RWPE2 (cell line): ENCODE data around the gene BIRC7.

ENCODE experiments used
- ATAC-seq: fragments of 200-7000 bp; cut with Tn5 transposase; 3 replicates; pipeline ENCODE4 v1.9.1; 2021; ENCODE audit warnings: low read depth
- DNase-seq: peaks from one replicate; pipeline ENCODE4 v3.0.0-alpha.2; 2020; ENCODE audit warnings: low spot score
- H3K27ac ChIP-seq: fragments of 450-650 bp; 2 replicates; pipeline ENCODE4 v1.5.1; 2017; ENCODE audit warnings: mild to moderate bottlenecking; ENCODE audit not compliant: poor library complexity, severe bottlenecking
- H3K27me3 ChIP-seq: fragments of 250-450 bp; sonication (Bioruptor Pico); 2 replicates; pipeline ENCODE4 v1.5.1; 2021; ENCODE audit warnings: mild to moderate bottlenecking, moderate library complexity; ENCODE audit not compliant: insufficient read depth, poor library complexity, severe bottlenecking
- H3K36me3 ChIP-seq: fragments of 250-450 bp; sonication (Bioruptor Pico); 2 replicates; pipeline ENCODE4 v1.5.1; 2020; ENCODE audit warnings: low read depth, mild to moderate bottlenecking, moderate library complexity
- H3K4me1 ChIP-seq: fragments of 250-450 bp; sonication (Bioruptor Pico); 2 replicates; pipeline ENCODE4 v1.5.1; 2021; ENCODE audit warnings: mild to moderate bottlenecking, moderate library complexity; ENCODE audit not compliant: insufficient read depth, poor library complexity, severe bottlenecking
- H3K4me3 ChIP-seq: fragments of 250-450 bp; sonication (Bioruptor Pico); 2 replicates; pipeline ENCODE4 v1.5.1; 2021; ENCODE audit warnings: mild to moderate bottlenecking, moderate library complexity; ENCODE audit not compliant: severe bottlenecking
- H3K9me3 ChIP-seq: fragments of 250-450 bp; sonication (Bioruptor Pico); 2 replicates; pipeline ENCODE4 v1.5.1; 2021; ENCODE audit warnings: mild to moderate bottlenecking, moderate library complexity; ENCODE audit not compliant: severe bottlenecking
- TF ChIP-seq, protein P1 (sequence below): fragments of 450-650 bp; IDR thresholded peaks from one replicate; pipeline ENCODE4 v1.5.1; 2017; ENCODE audit warnings: mild to moderate bottlenecking, moderate library complexity; ENCODE audit not compliant: poor library complexity, severe bottlenecking

Gene BIRC7

GRCh38 chr20:63212393-63212730, 23.3 kb upstream of the BIRC7 start:
- peak overlapping the region; percentile 1 for H3K27ac ChIP-seq

DNA sequence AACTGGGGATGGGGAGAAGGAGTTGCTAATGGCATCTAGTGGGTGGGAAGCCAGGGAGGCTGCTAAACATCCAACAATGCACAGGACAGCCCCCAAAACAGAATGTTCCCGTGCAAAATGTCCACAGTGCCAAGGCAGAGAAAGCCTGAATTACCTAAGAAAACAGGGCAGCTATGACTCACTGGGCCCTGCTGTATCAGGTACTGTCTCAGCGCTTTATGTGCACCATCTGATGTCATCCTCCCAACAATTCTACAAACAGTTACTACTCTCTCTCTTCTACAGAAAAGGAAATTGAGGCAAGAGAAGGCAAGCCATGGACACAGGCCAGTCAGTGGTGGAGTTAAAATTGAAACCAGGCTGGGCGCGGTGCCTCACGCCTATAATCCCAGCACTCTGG, 22.9 kb upstream of the BIRC7 start:
- H3K27me3 ChIP-seq = no peaks in the 10 kb centered on the region
- no peak overlapping the region for H3K4me3 ChIP-seq
- TF ChIP-seq, protein P1, sequence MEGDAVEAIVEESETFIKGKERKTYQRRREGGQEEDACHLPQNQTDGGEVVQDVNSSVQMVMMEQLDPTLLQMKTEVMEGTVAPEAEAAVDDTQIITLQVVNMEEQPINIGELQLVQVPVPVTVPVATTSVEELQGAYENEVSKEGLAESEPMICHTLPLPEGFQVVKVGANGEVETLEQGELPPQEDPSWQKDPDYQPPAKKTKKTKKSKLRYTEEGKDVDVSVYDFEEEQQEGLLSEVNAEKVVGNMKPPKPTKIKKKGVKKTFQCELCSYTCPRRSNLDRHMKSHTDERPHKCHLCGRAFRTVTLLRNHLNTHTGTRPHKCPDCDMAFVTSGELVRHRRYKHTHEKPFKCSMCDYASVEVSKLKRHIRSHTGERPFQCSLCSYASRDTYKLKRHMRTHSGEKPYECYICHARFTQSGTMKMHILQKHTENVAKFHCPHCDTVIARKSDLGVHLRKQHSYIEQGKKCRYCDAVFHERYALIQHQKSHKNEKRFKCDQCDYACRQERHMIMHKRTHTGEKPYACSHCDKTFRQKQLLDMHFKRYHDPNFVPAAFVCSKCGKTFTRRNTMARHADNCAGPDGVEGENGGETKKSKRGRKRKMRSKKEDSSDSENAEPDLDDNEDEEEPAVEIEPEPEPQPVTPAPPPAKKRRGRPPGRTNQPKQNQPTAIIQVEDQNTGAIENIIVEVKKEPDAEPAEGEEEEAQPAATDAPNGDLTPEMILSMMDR = no peak
- ATAC-seq (peak; percentile 26; the same call in 2 of the 3 replicates), DNase-seq (peak; percentile 64)
- peak overlapping the region; percentile 1 for H3K27ac ChIP-seq
- H3K9me3 ChIP-seq = no peaks in the 10 kb centered on the region
- peaks cover 52% of the 10 kb centered on the region for H3K4me1 ChIP-seq
- H3K36me3 ChIP-seq = peaks cover 75% of the 10 kb centered on the region

More at GRCh38 chr20:63212393-63212730, 23.3 kb upstream of the BIRC7 start:
- H3K36me3 ChIP-seq = peaks cover 79% of the 10 kb centered on the region
- H3K27me3 ChIP-seq = no peaks in the 10 kb centered on the region
- ATAC-seq (no peak), DNase-seq (peak; percentile 66)
- TF ChIP-seq, protein P1 = no peak
- H3K4me1 ChIP-seq = peaks cover 55% of the 10 kb centered on the region
- H3K4me3 ChIP-seq = no peak overlapping the region
- no peaks in the 10 kb centered on the region for H3K9me3 ChIP-seq

DNA sequence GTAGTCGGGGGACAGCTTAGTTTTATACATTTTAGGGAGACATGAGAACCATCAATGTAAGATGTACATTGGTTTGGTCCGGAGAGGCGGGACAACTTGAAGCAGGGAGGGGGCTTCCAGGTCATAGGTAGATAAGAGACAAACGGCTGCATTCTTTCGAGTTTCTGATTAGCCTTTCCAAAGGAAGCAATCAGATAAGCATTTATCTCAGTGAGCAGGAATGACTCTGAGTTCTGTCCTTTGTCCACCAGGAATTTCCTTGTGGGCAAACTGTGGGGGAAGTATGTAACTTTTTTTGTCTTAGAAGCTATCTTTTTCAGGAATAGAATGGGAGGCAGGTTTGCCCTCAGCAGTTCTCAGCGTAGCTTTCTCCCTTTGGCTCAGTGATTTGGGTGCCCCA, 21.2 kb upstream of the BIRC7 start:
- Histone ChIP-seq H3K27ac (peak overlapping the region; percentile 63), H3K9me3 (no peaks in the 10 kb centered on the region), H3K4me3 (peak overlapping the region; percentile 94), H3K27me3 (no peaks in the 10 kb centered on the region), H3K4me1 (peaks cover 52% of the 10 kb centered on the region), H3K36me3 (peaks cover 57% of the 10 kb centered on the region)
- TF ChIP-seq, protein P1 = no peak
- ATAC-seq (no peak), DNase-seq (no peak)

GRCh38 chr20:63215101-63216040, 20.3 kb upstream of the BIRC7 start:
- H3K27ac ChIP-seq = peak overlapping the region; percentile 63
- H3K4me3 ChIP-seq = peak overlapping the region; percentile 94
- H3K4me1 ChIP-seq = peaks cover 44% of the 10 kb centered on the region
- peaks cover 49% of the 10 kb centered on the region for H3K36me3 ChIP-seq
- TF ChIP-seq, protein P1 = peak; percentile 95
- no peaks in the 10 kb centered on the region for H3K9me3 ChIP-seq
- peak; percentile 48 for ATAC-seq
- H3K27me3 ChIP-seq = no peaks in the 10 kb centered on the region
- DNase-seq = peak; percentile 85
